G401.6 (cell line): ENCODE data around the gene BRSK2.
"Not testable (repeated sequence)": the region's sequence is repeated elsewhere in the genome, so short reads cannot be mapped to it uniquely, and the experiment has no call there.

Experiments used
- FAIRE-seq: peaks from 2 replicates; lab custom pipeline; 2012; peaks lifted over from hg19 to GRCh38; lab: Jason Lieb, UNC

The BRSK2 gene

DNA sequence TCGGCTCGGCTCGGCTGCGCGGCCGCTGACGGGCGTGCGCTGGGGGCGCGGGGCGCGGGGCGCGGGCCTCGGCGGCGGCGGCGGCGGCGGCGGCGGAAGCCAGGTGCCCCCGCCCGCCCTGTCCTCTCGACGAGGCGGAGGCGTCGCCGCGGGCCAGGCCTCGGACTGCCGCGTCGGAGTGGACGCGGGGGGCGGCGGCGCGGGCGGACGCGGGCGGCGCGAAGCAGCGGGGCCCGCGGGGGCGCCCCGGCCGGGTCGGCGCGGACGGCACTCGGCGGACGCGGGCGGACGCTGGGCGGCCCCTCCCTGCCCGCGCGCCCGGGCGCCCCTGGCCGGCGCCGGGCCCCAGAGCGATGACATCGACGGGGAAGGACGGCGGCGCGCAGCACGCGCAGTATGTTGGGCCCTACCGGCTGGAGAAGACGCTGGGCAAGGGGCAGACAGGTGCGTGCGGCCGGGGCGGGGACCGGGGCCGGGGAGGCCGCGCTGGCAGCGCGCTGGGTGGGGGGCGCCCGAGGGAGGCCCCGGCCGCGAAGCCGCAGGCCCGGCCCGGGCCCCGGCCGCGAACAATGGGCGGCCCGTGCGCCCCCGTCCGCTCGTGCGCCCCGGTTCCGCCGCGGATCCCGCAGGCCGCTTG, at the start of gene BRSK2:
TSS of gene BRSK2 (plus strand) at position 3 of the 637 bp plus-strand sequence. CDS start at position 354, 351 bp downstream.
- FAIRE-seq: no peak

DNA sequence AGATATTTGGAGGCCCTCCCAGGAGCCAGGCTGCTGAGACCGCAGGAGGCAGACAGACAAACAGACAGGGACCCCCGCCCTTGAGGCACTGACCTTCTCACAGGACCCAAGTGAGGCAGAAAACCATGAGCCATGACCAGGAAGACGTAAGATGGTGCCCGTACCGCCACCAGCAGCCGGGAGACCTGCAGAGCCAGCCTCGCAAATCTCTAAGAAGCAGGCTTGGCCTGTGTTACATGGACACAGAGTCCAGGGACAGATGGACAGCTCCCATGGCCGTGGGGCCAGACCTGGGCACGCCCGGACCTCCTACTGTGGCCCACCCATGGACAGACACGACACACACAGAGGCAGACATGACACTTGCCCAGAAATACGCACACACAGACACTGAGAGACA, 49.6 kb upstream of the BRSK2 start:
- FAIRE-seq: no peak

DNA sequence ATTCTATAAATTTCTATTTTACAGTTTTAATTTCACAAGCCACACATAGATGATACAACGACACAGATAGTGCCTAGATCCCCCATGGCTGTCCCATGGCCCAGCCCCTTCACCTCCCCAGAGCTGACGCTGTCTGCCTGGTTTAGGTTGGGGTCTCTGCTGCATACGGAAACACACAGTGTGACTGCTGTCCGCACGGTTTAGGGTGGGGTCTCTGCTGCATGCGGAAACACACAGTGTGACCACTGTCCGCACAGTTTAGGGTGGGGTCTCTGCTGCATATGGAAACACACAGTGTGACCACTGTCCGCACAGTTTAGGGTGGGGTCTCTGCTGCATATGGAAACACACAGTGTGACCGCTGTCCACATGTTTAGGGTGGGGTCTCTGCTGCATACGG, 48.5 kb upstream of the BRSK2 start:
- FAIRE-seq: not testable (repeated sequence)

DNA sequence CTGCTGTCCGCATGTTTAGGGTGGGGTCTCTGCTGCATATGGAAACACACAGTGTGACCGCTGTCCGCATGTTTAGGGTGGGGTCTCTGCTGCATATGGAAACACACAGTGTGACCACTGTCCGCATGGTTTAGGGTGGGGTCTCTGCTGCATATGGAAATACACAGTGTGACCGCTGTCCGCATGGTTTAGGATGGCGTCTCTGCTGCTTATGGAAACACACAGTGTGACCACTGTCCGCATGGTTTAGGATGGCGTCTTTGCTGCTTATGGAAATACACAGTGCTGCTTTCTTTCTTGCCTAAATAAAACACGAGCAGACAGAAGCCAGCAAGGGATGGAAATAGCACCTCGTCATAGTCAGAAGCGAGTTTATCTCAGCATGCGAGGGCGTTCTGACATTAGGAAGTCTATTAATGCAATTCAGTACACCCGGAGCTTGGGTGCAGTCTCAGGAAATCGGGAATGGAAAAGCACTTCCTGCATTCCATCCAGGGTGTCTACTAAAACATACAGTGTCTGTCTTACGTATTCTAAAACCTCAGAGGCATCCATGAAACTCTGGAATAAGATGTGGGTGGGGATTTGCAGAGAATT, 47.7 kb upstream of the BRSK2 start:
- FAIRE-seq: peak; percentile 83

DNA sequence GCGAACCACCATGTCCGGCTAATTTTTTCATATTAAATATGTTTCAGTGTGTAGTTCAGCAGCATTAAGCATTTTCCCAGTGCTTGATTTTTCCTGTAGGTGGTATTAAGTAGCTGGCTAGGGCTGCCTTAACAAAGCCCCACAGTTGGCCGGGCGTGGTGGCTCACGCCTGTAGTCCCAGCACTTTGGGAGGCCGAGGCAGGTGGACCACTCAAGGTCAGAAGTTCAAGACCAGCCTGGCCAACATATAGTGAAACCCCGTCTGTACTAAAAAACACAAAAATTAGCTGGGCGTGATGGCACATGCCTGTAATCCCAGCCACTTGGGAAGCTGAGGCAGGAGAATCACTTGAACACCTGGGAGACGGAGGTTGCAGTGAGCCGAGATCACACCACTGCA, 46.8 kb upstream of the BRSK2 start:
- FAIRE-seq: no peak

DNA sequence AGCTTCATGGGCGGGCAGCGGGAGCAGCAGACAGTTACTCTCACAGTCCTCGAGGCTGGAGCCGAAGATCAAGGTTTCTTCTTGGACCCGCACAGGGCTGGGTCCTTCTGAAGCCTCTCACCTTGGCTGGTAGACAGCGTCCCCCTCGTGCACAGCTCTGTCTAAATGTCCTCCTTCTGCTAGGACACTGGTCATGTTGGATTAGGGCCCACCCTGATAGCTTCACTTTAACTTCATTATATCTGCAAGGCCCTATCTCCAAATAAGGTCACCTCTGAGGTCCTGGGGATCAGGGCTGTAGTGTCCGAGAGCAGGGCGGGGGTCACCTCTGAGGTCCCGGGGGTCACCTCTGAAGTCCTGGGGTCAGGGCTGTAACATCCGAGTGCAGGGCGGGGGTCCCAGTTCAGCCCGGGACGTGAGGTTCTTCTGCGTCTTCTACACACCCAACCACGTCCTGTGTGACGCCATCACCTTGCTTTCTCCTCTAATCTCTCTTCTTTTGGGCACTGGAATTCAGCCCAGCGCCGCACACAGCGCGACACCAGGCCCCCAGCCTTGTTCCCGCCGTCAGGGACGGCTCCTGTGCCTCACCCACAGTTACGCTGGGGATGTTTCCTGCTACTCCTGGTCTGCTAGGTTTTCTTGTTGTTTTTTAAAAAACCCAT, 46.2 kb upstream of the BRSK2 start:
- FAIRE-seq: no peak

DNA sequence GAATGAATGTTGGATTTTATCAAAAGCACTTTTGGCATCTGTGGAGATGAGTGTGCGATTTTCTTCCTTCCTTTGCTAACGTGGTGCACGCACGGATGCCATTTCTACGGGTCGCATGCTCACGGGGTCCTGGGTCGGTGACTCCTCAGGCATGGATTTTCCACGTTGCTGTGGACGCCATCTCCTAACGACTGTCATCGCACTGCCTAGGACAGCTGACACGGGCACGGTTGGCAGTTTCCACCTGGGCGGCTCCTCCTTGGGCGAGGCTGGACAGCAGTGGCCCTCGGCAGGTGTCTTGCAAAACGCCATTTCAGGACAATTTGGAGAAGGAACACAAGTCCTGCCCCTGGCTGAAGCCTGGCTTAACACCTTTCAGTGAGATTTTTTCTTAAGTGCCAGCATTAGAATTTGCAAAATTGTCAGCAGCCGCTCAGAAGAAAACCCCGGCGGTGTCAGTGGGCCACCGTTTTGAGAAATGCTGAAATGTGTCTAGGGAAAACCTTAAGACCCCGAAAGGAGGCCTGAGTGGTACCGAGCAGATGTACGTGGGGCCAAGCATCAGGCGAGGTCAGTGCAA, 45.6 kb upstream of the BRSK2 start:
- no peak for FAIRE-seq

DNA sequence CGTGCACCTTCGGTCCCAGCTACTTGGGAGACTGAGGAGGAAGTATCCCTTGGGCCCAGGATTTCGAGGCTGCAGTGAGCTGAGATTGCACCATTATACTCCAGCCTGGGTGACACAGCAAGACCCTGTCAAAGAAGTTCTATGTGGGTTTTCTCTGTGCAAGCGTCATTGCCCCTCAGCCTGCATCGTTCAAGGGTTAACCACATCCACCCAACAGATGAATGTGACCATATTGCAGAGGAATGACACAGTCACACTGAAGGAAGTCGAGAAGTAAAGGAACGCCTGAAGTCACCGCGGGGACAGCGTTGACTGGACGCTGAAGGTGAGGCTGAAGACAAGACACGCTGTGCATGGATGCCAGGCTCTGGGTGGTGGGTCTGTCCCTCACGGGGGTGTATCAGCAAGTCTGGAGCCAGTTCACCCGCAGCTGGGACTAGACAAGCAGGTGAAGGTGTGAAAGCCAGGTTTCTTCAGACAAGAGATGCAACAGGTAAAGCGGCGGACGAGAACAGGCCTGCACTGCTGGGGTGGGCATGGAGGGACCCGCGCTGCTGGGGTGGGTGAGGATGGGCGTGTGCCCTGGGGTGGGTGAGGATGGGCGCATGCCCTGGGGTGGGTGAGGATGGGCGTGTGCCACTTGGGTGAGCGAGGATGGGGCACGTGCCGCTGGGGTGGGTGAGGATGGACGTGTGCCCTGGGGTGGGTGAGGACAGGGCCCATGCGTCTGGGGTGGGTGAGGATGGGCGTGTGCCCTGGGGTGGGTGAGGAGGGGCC, 43.8 kb upstream of the BRSK2 start:
- no peak for FAIRE-seq

DNA sequence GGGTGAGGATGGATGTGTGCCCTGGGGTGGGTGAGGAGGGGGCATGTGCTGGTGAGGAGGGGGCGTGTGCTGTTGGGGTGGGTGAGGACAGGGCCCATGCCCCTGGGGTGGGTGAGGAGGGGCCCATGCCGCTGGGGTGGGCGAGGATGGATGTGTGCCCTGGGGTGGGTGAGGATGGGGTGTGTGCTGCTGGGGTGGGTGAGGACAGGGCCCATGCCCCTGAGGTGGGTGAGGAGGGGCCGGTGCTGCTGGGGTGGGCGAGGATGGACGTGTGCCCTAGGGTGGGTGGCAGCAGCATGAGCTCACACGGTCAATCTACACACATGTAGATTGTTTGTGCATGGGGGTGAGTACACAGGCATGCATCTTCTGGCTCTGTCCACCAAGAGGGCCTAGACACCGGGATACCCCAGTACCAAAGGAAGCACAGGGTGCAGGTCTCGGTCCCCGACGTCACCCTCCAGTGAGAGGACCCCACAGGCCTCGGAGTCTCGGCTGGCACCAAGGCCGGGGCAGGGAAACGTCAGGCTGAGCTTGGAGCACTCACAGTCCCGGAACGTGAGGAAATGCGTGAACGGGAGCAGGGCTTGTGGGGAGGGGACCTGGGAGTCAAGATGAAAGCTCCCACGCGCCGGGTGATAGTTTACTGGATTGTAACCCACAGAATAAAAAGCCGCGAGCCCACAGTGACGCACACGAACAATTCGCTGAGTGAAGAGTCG, 42.9 kb upstream of the BRSK2 start:
- no peak for FAIRE-seq

DNA sequence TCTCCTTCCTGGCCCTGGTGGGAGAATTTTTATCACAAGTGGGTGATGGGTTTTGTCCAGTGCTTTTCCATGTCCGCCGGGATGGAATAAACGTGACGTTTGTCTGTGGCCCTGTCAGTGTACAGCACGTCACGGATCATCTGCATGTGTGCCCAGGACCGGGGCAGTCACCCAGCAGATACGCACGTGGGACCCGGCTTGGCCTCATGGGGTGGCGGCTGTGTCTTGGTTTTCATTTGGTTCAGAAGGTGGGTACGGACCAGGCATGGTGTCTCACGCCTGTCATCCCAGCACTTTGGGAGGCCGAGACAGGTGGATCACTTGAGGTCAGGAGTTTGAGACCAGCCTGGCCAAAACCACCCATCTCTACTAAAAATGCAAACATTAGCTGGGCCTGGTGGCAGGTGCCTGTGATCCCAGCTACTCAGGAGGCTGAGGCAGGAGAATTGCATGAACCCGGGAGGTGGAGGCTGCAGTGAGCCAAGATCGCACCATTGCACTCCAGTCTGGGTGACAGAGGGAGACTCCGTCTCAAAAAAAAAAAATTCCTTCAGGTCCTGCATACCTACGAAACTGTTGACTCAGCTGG, 42.2 kb upstream of the BRSK2 start:
- not testable (repeated sequence) for FAIRE-seq

DNA sequence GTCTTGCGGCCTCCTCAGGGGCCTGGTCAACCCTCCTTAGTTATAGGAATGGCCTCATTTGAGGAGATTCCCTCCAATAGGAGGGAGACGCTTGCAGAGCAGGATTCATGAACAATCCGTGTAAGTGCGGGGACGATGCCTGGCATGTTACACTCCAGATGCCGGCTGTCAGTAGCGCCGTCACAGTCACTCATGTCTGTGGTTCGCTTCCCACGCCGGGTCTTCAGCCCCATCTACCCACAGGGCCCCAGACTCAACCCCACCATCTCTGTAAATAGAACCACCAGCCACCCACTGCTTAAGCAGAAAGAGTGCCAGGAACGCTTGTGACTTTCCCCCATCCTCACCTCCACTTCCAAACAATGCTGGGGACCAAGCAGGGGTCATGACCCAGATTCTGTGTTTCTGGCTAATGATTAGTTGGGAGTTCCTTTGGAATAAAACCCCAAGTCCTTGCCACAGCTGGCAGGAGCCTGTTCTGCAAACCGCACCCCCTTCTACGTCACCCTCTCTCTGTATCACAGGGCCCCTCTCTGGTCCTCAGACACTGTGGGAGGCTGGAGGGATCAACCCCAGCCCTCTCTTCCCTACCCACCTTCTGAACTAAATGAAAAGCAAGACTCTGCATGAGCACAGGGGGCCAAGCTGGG, 41.5 kb upstream of the BRSK2 start:
- FAIRE-seq: no peak

DNA sequence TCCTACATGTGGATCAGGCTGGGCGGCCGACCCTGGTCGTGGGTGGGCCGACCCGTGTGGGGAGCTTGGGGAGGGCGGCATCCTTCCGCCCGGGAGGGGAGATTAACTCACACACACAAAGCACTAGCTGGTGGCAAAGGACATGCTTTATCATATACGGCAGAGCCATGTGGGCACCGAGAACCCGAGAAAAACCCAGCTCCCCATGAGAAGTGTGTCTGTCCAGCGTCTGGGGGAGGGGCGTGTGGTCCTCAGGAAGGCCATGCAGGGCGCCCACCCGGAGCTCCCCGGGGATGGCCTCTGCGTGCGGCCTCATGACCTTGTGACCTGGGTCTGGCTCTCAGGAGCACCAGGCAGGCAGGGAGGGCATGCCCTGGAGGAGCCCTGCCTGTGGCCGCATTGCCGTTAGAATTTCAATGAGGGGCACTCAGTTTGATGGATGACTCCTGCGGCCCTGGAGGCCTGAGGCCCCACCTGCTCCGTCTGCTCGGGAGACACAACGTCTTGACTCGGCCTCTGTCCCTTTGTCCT, 40.9 kb upstream of the BRSK2 start:
- no peak for FAIRE-seq

DNA sequence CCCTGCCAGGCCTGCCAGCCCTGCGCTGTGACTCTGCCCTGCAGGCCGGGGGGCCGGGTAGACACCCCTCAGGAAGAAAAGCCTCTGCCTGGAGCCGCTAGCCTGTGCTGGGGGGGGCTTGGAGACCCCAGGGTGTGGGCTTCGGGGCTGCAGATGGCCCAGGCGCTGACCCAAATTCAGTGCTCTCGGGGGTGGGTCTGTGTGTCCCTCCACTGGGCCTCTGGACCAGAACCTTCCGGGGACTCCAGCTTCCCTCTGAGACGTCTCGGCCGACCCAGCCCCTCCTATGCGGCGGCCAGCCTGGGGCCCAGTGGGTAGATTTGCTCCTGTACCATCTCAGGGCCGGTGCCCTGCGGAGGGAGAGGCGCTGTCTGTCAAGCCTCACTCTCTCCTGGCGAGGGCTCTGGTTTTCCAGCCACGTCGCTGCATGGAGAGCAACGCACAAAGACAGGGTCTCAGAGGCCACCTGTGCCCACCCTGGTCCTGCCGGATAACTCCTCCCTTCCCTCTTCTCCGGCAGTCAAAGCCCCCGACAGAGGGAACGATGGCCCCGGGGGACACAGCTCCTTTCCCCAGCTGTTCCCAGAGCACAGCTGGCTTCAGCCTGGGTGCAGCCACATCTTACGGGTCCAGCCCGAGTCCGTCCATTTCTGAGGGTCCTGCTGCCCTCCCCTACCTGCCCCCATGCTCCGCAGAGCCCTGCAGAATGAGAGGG, 40.2 kb upstream of the BRSK2 start:
- no peak for FAIRE-seq

DNA sequence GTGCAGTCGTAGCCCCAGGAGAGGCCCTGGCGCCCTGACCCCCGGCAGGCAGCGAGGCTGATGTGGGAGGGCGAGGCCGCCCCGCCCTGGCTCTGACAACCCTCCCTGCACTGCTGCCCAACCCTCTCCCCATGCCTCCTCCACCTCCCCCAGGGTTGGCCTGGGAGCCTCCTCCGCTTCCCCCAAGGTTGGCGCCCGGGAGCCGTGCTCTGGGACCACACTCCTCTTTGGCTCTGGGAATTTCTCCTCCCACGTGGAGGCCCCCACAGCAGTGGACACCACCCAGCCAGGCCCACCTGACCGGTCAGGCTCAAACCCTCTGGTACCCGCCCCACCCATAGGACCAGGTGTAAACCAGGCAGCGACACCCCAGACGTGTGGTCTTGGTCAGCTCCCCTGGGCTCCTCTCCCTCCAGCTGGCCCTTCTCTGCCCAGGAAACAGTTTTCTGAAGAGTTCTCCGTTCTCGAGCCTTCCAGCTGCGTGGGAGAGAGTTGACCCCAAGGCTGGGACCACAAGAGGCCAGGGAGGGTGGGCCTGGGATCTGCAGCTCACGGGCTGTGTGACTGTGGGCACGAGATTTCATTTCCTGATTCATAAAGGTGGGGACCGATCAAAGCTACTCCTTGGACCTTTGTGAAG, 39.5 kb upstream of the BRSK2 start:
- FAIRE-seq: no peak

DNA sequence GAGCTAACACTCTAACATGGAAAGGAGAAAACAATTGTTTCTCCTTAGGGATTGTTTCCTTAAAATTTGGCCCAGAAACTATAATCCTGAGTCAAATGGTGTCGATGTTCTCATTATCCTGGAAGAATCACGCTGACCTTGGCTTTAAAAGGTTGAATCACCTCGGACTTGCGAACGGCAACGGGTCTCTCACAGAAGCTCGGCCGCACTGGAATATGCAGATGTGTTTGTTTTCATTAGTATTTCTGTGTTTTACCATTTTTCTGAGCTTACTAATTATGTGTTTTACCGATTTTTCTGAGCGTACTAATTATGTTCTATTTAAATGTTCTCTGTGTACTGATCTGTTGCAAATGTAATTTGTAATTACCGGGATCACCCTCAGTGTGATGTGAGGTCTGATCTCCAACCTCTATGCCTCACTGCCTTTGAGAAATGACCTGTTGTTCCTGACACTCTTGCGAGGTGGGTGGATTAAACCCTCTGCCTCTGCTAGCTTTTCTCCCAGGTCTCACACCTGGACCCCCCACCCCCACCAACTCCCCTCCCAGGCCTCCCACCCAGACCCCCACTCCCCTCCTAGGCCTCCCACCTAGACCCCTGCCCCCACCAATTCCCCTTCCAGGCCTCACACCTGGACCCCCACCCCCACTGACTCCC, 38.3 kb upstream of the BRSK2 start:
- peak; percentile 98 for FAIRE-seq

DNA sequence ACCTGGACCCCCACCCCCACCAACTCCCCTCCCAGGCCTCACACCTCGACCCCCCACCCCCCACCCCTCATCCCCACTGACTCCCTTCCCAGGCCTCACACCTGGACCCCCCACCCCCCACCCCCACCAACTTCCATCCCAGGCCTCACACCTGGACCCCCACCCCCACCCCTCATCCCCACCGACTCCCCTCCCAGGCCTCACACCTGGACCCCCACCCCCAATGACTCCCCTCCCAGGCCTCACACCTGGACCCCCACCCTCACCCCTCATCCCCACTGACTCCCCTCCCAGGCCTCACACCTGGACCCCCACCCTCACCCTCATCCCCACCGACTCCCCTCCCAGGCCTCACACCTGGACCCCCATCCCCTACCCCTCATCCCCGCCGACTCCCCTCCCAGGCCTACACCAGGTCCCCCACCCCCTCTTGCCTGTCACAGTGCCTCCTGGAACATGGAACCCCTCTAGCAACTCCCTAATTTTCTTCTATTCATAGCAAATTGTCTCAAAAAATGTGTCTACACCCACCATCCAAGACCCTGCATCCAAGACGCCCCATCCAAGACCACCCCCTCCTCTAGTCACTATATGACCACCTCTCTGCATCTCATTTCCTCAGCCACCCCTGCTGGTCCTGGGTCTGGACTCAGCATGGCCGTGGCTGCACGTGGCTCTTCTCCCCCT, 36.9 kb upstream of the BRSK2 start:
- no peak for FAIRE-seq

DNA sequence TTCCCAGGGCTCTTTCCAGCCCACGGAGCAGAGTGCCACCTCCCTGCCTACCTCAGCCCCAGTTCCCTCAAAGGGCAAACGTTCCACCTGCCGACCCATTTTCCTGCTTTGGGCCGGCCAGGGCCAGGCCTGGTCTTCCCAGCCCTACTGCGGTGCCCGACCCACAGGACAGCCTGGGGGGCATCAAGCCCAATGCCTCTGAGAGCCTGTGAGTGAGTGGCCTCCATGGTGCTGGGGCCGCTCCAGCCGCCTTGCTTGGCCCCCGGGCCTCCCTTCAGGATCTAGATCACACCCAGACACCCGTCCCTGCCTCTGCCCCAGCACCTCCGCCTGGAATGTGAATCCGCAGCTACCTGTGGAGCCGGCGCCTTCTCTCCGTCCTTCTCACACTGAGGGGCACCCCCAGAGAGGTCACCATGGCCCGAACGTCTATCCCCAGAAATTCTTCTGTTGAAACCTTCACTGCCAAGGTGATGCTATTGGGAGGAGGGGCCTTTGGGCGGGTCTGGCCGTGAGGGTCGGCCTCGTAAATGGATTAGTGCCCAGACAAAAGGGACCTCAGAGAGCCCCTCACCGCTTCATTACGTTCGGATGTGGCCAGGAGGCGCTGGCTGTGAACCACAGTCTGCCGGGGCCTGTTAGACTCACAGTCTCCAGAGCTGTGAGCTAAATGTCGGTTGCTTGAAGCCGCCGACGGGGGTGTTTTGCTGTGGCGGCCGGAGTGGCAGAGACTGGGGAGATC, 36.2 kb upstream of the BRSK2 start:
- FAIRE-seq: peak; percentile 65
